ENCODE data around the gene ABCB9. TPM values are rescaled to one million over a fixed set of nuclear protein-coding genes. Genes with fewer than 3 reads are reported as not detected.

Gene ABCB9
- total and polyA plus RNA-seq, 2 experiments from 2014 or later, result 3.9 to 5.5 TPM

GRCh38 chr12:122946690-122947341 is 19.4 kb downstream of the ABCB9 start:
- no peak for TF ChIP-seq EZH2phosphoT487 (IDR thresholded peaks at IDR 0.05; ENCODE audit: low read depth, severe bottlenecking, unreplicated experiment)
- TF ChIP-seq EZH2 (IDR thresholded peaks at IDR 0.05; ENCODE audit: borderline replicate concordance), result no peak
- TF ChIP-seq CTCF (IDR thresholded peaks at IDR 0.05; ENCODE audit: poor library complexity), result peak; percentile 34
- Histone ChIP-seq H3K9me3 (ENCODE audit: low read depth) (no peaks in the 10 kb centered on the region), H3K27me3 (no peaks in the 10 kb centered on the region), H3K79me2 (no peaks in the 10 kb centered on the region), H4K20me1 (ENCODE audit: insufficient read depth, poor library complexity, severe bottlenecking) (no peaks in the 10 kb centered on the region), H3K9me2 (replicated peaks; ENCODE audit: insufficient read depth) (no peaks in the 10 kb centered on the region), H3K36me3 (replicated peaks; ENCODE audit: insufficient read depth, low read depth) (no peaks in the 10 kb centered on the region), H3K4me2 (no peak overlapping the region), H3K4me3 (no peak overlapping the region), H3K27ac (peak overlapping the region; percentile 84), H2AFZ (no peak overlapping the region), H3K4me1 (ENCODE audit: insufficient read depth) (peaks cover 6% of the 10 kb centered on the region)
- DNase-seq (ENCODE audit: low spot score), result peak; percentile 90
- WGBS (ENCODE audit: low lambda C conversion rate, missing lambda C conversion rate), result 62% methylated on average over 10 of the region's 10 CpGs

- Histone ChIP-seq H2AFZ (no peak overlapping the region), H3K27me3 (no peaks in the 10 kb centered on the region), H3K27ac (no peak overlapping the region), H3K79me2 (no peaks in the 10 kb centered on the region), H3K4me1 (ENCODE audit: insufficient read depth) (peaks cover 6% of the 10 kb centered on the region), H3K4me3 (no peak overlapping the region), H3K36me3 (replicated peaks; ENCODE audit: insufficient read depth, low read depth) (no peaks in the 10 kb centered on the region), H3K4me2 (no peak overlapping the region), H3K9me3 (ENCODE audit: low read depth) (no peaks in the 10 kb centered on the region), H3K9me2 (replicated peaks; ENCODE audit: insufficient read depth) (no peaks in the 10 kb centered on the region), H4K20me1 (ENCODE audit: insufficient read depth, poor library complexity, severe bottlenecking) (no peaks in the 10 kb centered on the region)
- TF ChIP-seq CTCF (IDR thresholded peaks at IDR 0.05; ENCODE audit: poor library complexity) (no peak), EZH2 (IDR thresholded peaks at IDR 0.05; ENCODE audit: borderline replicate concordance) (no peak), EZH2phosphoT487 (IDR thresholded peaks at IDR 0.05; ENCODE audit: low read depth, severe bottlenecking, unreplicated experiment) (no peak)
- no peak for DNase-seq (ENCODE audit: low spot score)
- 76% methylated on average over 14 of the region's 14 CpGs for WGBS (ENCODE audit: low lambda C conversion rate, missing lambda C conversion rate)
Measured at GRCh38 chr12:122944605-122945592, 21.4 kb downstream of the ABCB9 start.

- Histone ChIP-seq H3K27ac (no peak overlapping the region), H3K9me2 (replicated peaks; ENCODE audit: insufficient read depth) (no peaks in the 10 kb centered on the region), H3K4me2 (no peak overlapping the region), H3K4me3 (no peak overlapping the region), H4K20me1 (ENCODE audit: insufficient read depth, poor library complexity, severe bottlenecking) (no peaks in the 10 kb centered on the region), H3K9me3 (ENCODE audit: low read depth) (no peaks in the 10 kb centered on the region), H3K4me1 (ENCODE audit: insufficient read depth) (peaks cover 6% of the 10 kb centered on the region), H3K79me2 (no peaks in the 10 kb centered on the region), H2AFZ (no peak overlapping the region), H3K27me3 (no peaks in the 10 kb centered on the region), H3K36me3 (replicated peaks; ENCODE audit: insufficient read depth, low read depth) (no peaks in the 10 kb centered on the region)
- WGBS (ENCODE audit: low lambda C conversion rate, missing lambda C conversion rate), result 93% methylated on average over 13 of the region's 13 CpGs
- TF ChIP-seq EZH2phosphoT487 (IDR thresholded peaks at IDR 0.05; ENCODE audit: low read depth, severe bottlenecking, unreplicated experiment) (no peak), CTCF (IDR thresholded peaks at IDR 0.05; ENCODE audit: poor library complexity) (no peak), EZH2 (IDR thresholded peaks at IDR 0.05; ENCODE audit: borderline replicate concordance) (no peak)
- DNase-seq (ENCODE audit: low spot score), result no peak
Measured at GRCh38 chr12:122943196-122943595, 23.1 kb downstream of the ABCB9 start.
